PC-9 (cell line): ENCODE results near the gene CCDC18. TPM values are rescaled to one million over a fixed set of nuclear protein-coding genes. Genes with fewer than 3 reads are reported as not detected.
A peak's percentile ranks its signal among the peaks of the same experiment; 100 is the strongest.
"Not testable (repeated sequence)": the region's sequence is repeated elsewhere in the genome, so short reads cannot be mapped to it uniquely, and the experiment has no call there.

Experiments
- BruUV-seq: library from RNA; stranded (reverse); fragments of 400-500 nt; replicated peaks from 2 replicates; lab custom pipeline; 2021; lab: Mats Ljungman, UMichigan
- CTCF ChIA-PET: fragments of 300-600 bp; sonication (Branson Sonifier 250); formaldehyde crosslinking; loops from one replicate; lab custom pipeline; 2022; ENCODE audit warnings: antibody characterized with exemption; lab: Charles Lee
- POLR2A ChIA-PET: fragments of 300-600 bp; sonication (Branson Sonifier 250); formaldehyde crosslinking; loops from one replicate; lab custom pipeline; 2022; ENCODE audit warnings: antibody characterized with exemption; ENCODE audit not compliant: unreplicated experiment; lab: Charles Lee
- DNase-seq, 2 experiments: peaks; one replicate each; pipeline versions ENCODE4 v3.0.0 to v3.0.0-alpha.2; 2015 to 2022; ENCODE audit warnings: mixed read lengths in 1 of 2
- H2AFZ ChIP-seq: fragments of 200-600 bp; sonication (generic); 2 replicates; pipeline ENCODE4 v1.8.1; 2017; ENCODE audit warnings: antibody characterized with exemption
- H3F3A ChIP-seq: fragments of 200-600 bp; sonication (generic); 2 replicates; pipeline ENCODE4 v1.8.1; 2017; ENCODE audit warnings: antibody characterized with exemption, mild to moderate bottlenecking, low read depth; ENCODE audit not compliant: insufficient read depth
- H3K27ac ChIP-seq: fragments of 200-600 bp; sonication (generic); 2 replicates; pipeline ENCODE4 v1.6.1; 2016; ENCODE audit warnings: mixed run types
- H3K27me3 ChIP-seq: fragments of 200-600 bp; sonication (generic); 2 replicates; pipeline ENCODE4 v1.6.1; 2016; ENCODE audit warnings: low read depth, mixed run types; ENCODE audit not compliant: insufficient read depth
- H3K36me3 ChIP-seq: fragments of 200-600 bp; sonication (generic); 2 replicates; pipeline ENCODE4 v1.6.1; 2016; ENCODE audit warnings: low read depth, mixed run types
- H3K4me1 ChIP-seq: fragments of 200-600 bp; sonication (generic); replicated peaks from 2 replicates; pipeline ENCODE4 v1.6.1; 2016; ENCODE audit warnings: mixed run types; ENCODE audit not compliant: insufficient read depth
- H3K4me2 ChIP-seq: fragments of 200-600 bp; sonication (generic); 2 replicates; pipeline ENCODE4 v1.6.1; 2017; ENCODE audit warnings: mixed run types
- H3K4me3 ChIP-seq: fragments of 200-600 bp; sonication (generic); 2 replicates; pipeline ENCODE4 v1.6.1; 2016; ENCODE audit warnings: mixed run types
- H3K79me2 ChIP-seq: fragments of 200-600 bp; sonication (generic); 2 replicates; pipeline ENCODE4 v1.6.1; 2017; ENCODE audit warnings: low read depth, mixed run types
- H3K9me2 ChIP-seq: fragments of 200-600 bp; sonication (generic); 2 replicates; pipeline ENCODE4 v1.8.1; 2017; ENCODE audit warnings: mild to moderate bottlenecking; ENCODE audit not compliant: insufficient read depth
- H3K9me3 ChIP-seq: fragments of 200-600 bp; sonication (generic); 2 replicates; pipeline ENCODE4 v1.8.1; 2016; ENCODE audit warnings: low read depth; ENCODE audit not compliant: insufficient read depth
- H4K20me1 ChIP-seq: fragments of 200-600 bp; sonication (generic); 2 replicates; pipeline ENCODE4 v1.8.1; 2017; ENCODE audit not compliant: insufficient read depth
- EZH2 ChIP-seq: fragments of 200-600 bp; sonication (generic); IDR thresholded peaks from 2 replicates; pipeline ENCODE4 v1.8.0; 2017; ENCODE audit warnings: antibody characterized with exemption, low read depth
- intact Hi-C: fragments of 100-400 bp; cut with micrococcal nuclease; formaldehyde crosslinking; loops from one replicate; pipeline ENCODE4 v1.10.0; 2022; ENCODE audit not compliant: unreplicated experiment
- total RNA-seq: library from RNA; stranded (reverse); gene quantifications from 2 replicates; pipeline ENCODE4 v1.2.3, GENCODE V29; 2021
- TF ChIP-seq, protein P1 (sequence below): fragments of 200-600 bp; sonication (generic); conservative IDR thresholded peaks from 2 replicates; pipeline ENCODE4 v1.6.1; 2017; ENCODE audit warnings: mixed run types, antibody characterized with exemption, mild to moderate bottlenecking, moderate library complexity

Gene CCDC18
- total RNA-seq, 1 experiment from 2014 or later = 15.4 TPM

DNA sequence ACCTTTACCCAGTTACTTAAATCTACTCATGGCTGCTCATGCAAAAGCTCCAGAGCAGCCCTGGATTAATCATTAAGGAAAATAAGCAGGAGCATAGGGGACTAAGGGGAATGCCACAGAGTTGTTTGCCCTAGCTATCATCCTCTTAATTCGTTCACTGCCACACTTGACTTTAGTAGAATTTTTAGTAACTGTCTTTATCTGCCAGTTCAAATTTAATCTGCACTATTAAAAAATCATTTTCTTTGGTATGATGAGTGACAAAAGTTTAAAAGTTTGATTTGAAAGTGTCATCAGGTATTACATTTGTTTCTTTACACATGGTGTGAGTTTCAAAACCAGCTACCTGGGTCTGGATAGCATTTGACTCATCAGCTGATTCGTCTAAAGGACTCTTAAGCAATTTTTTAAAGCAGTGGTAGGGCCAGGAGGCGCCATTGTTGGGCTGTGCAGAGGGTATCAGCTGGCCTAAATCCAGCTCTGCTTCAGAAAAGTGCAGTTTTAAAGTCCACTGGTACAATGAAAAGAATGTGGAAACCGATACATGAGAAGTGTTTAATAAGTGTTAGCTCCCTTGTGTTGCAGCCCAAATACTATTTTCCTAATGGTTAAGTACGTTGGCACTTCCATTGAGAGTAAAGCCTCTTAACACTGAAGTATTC, 95.2 kb downstream of the CCDC18 start:
- no peak for DNase-seq

DNA sequence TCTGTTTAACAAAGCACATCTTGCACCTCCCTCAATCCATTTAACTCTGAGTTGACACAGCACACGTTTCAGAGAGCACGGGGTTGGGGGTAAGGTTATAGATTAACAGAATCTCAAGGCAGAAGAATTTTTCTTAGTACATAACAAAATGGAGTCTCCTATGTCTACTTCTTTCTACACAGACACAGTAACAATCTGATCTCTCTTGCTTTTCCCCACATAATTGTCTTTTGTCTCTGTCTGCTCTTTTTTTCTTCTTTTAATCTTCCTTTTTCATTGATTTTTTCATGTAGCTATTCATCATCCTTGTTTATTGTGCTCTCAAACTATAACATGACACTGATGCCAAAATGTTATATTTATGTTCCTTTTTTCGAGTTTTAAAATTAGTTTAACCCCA, 97.0 kb downstream of the CCDC18 start:
- DNase-seq, H3K4me2 ChIP-seq, H3K9me3 ChIP-seq, H3K36me3 ChIP-seq, H2AFZ ChIP-seq, H4K20me1 ChIP-seq, H3K27ac ChIP-seq, H3K27me3 ChIP-seq, H3F3A ChIP-seq, CTCF ChIA-PET, H3K79me2 ChIP-seq, H3K4me1 ChIP-seq, BruUV-seq, H3K9me2 ChIP-seq, intact Hi-C loops, H3K4me3 ChIP-seq, POLR2A ChIA-PET: not testable (repeated sequence)

More for the DNA sequence above, 95.2 kb downstream of the CCDC18 start:
- TF ChIP-seq EZH2 = no peak
- TF ChIP-seq, protein P1, sequence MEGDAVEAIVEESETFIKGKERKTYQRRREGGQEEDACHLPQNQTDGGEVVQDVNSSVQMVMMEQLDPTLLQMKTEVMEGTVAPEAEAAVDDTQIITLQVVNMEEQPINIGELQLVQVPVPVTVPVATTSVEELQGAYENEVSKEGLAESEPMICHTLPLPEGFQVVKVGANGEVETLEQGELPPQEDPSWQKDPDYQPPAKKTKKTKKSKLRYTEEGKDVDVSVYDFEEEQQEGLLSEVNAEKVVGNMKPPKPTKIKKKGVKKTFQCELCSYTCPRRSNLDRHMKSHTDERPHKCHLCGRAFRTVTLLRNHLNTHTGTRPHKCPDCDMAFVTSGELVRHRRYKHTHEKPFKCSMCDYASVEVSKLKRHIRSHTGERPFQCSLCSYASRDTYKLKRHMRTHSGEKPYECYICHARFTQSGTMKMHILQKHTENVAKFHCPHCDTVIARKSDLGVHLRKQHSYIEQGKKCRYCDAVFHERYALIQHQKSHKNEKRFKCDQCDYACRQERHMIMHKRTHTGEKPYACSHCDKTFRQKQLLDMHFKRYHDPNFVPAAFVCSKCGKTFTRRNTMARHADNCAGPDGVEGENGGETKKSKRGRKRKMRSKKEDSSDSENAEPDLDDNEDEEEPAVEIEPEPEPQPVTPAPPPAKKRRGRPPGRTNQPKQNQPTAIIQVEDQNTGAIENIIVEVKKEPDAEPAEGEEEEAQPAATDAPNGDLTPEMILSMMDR = no peak
- Histone ChIP-seq H3K4me1 (no peaks in the 10 kb centered on the region), H3K4me2 (no peak overlapping the region), H3K9me3 (no peaks in the 10 kb centered on the region; the same call in 1 of the 2 replicates), H3K36me3 (no peaks in the 10 kb centered on the region), H3K4me3 (no peak overlapping the region), H3K27ac (no peak overlapping the region), H3K79me2 (no peaks in the 10 kb centered on the region), H3K27me3 (no peaks in the 10 kb centered on the region), H3F3A (no peaks in the 10 kb centered on the region; the same call in 1 of the 2 replicates), H2AFZ (no peak overlapping the region), H3K9me2 (no peaks in the 10 kb centered on the region), H4K20me1 (no peaks in the 10 kb centered on the region)
- ChIA-PET CTCF (no interaction called here), POLR2A (no interaction called here)
- intact Hi-C loops = no loop called here
- BruUV-seq = no TSS peak

- Histone ChIP-seq H3F3A (no peaks in the 10 kb centered on the region), H3K27ac (no peak overlapping the region), H3K4me2 (no peak overlapping the region), H2AFZ (no peak overlapping the region), H3K4me1 (no peaks in the 10 kb centered on the region), H3K9me2 (no peaks in the 10 kb centered on the region), H3K79me2 (no peaks in the 10 kb centered on the region), H3K4me3 (no peak overlapping the region), H3K27me3 (no peaks in the 10 kb centered on the region), H4K20me1 (no peaks in the 10 kb centered on the region), H3K9me3 (no peaks in the 10 kb centered on the region; the same call in 1 of the 2 replicates), H3K36me3 (no peaks in the 10 kb centered on the region)
- DNase-seq = peak in 1 of 2 experiments; percentile 18
- TF ChIP-seq, protein P1 = no peak
- no peak for TF ChIP-seq EZH2
- intact Hi-C loops = no loop called here
- CTCF ChIA-PET = no interaction called here
- POLR2A ChIA-PET = no interaction called here
- BruUV-seq = no TSS peak
These were observed 103.0 kb downstream of the CCDC18 start for GRCh38 chr1:93283496-93283895.
